ENCODE measurements around the gene BICD2. TPM values are rescaled to one million over a fixed set of nuclear protein-coding genes. Genes with fewer than 3 reads are reported as not detected.

The BICD2 gene
- total RNA-seq, 1 experiment from 2014 or later, result 67.4 TPM

- Histone ChIP-seq H3K4me1 (replicated peaks) (peaks cover 6% of the 10 kb centered on the region), H3K36me3 (peaks cover 28% of the 10 kb centered on the region), H3K27me3 (replicated peaks) (no peaks in the 10 kb centered on the region), H3K4me3 (no peak overlapping the region), H3K27ac (no peak overlapping the region), H3K9me3 (replicated peaks) (no peaks in the 10 kb centered on the region)
- DNase-seq (ENCODE audit: low read depth in 1 of 2, low spot score in 2 of 2), result no peak
Observed at GRCh38 chr9:92664394-92665152, 100.1 kb downstream of the BICD2 start.

- Histone ChIP-seq H3K27me3 (replicated peaks) (no peaks in the 10 kb centered on the region), H3K36me3 (peaks cover 28% of the 10 kb centered on the region), H3K9me3 (replicated peaks) (no peaks in the 10 kb centered on the region), H3K27ac (no peak overlapping the region), H3K4me3 (no peak overlapping the region), H3K4me1 (replicated peaks) (peaks cover 6% of the 10 kb centered on the region)
- no peak for DNase-seq (ENCODE audit: low read depth in 1 of 2, low spot score in 2 of 2)
Observed at GRCh38 chr9:92663951-92664350, 100.7 kb downstream of the BICD2 start.

GRCh38 chr9:92663126-92663525 is 101.5 kb downstream of the BICD2 start:
- DNase-seq (ENCODE audit: low read depth in 1 of 2, low spot score in 2 of 2), result no peak
- Histone ChIP-seq H3K36me3 (peaks cover 24% of the 10 kb centered on the region), H3K4me1 (replicated peaks) (peaks cover 2% of the 10 kb centered on the region), H3K27ac (no peak overlapping the region), H3K27me3 (replicated peaks) (no peaks in the 10 kb centered on the region), H3K4me3 (no peak overlapping the region), H3K9me3 (replicated peaks) (no peaks in the 10 kb centered on the region)

GRCh38 chr9:92661743-92662142 is 102.9 kb downstream of the BICD2 start:
- Histone ChIP-seq H3K36me3 (peaks cover 23% of the 10 kb centered on the region), H3K4me1 (replicated peaks) (peaks cover 6% of the 10 kb centered on the region), H3K9me3 (replicated peaks) (no peaks in the 10 kb centered on the region), H3K27me3 (replicated peaks) (no peaks in the 10 kb centered on the region), H3K27ac (no peak overlapping the region), H3K4me3 (no peak overlapping the region)
- DNase-seq (ENCODE audit: low read depth in 1 of 2, low spot score in 2 of 2), result no peak

Other genes with a start within 250 kb of the BICD2 start
- gene ECM2, start 228.8 kb downstream of the BICD2 start, total RNA-seq (2014; rRNA removed; shearing (Covaris generic)), result 2.2 and 4.9 TPM in 2 replicates
- 8.5 and 13.2 TPM in 2 replicates for gene IPPK, start 94.7 kb downstream of the BICD2 start, total RNA-seq (2014; rRNA removed; shearing (Covaris generic))
- 5.5 and 9.6 TPM in 2 replicates for gene ZNF484, start 113.2 kb upstream of the BICD2 start, total RNA-seq (2014; rRNA removed; shearing (Covaris generic))
- not detected in 2 replicates for gene FGD3, start 182.7 kb upstream of the BICD2 start, total RNA-seq (2014; rRNA removed; shearing (Covaris generic))